AG04450 (cell line): ENCODE measurements around the gene NRN1. TPM values are rescaled to one million over a fixed set of nuclear protein-coding genes. Genes with fewer than 3 reads are reported as not detected.

Experiments
- CTCF ChIA-PET: fragments of 300-600, 350-600 bp; formaldehyde crosslinking; extraction: SDS; loops from one replicate; lab custom pipeline; 2022; ENCODE audit warnings: antibody characterized with exemption, inconsistent platforms; lab: Charles Lee
- POLR2A ChIA-PET: fragments of 350-600 bp; formaldehyde crosslinking; extraction: SDS; loops from one replicate; lab custom pipeline; 2021; ENCODE audit warnings: antibody characterized with exemption, inconsistent platforms; lab: Yijun Ruan, JAX
- DNase-seq: peaks from one replicate; pipeline ENCODE4 v3.0.0-alpha.2; 2011; ENCODE audit warnings: low read depth, low spot score
- H3K27ac ChIP-seq: one replicate; pipeline ENCODE4 v1.5.1; 2012; ENCODE audit warnings: low read depth, low read length, control low read depth
- H3K27me3 ChIP-seq: one replicate; pipeline ENCODE4 v1.6.0; 2012; ENCODE audit warnings: low read length; ENCODE audit not compliant: control insufficient read depth, insufficient read depth
- H3K4me3 ChIP-seq: 2 replicates; pipeline ENCODE4 v1.5.1; 2011; ENCODE audit warnings: mild to moderate bottlenecking, low read depth, low read length, control low read depth
- H3K9me3 ChIP-seq: 2 replicates; pipeline ENCODE4 v1.5.1; 2012; ENCODE audit warnings: low read length; ENCODE audit not compliant: control insufficient read depth, insufficient read depth
- CTCF ChIP-seq: IDR thresholded peaks from 2 replicates; pipeline ENCODE4 v1.5.1; 2011; ENCODE audit warnings: low read depth, low read length, control low read depth, inconsistent platforms
- polyA plus RNA-seq: library from polyadenylated mRNA; depleted of rRNA; stranded (reverse); fragments of >200 nt; gene quantifications from 2 replicates; pipeline ENCODE4 v1.2.3, GENCODE V29; 2011

Gene NRN1
- polyA plus RNA-seq, 1 experiment: not detected

DNA sequence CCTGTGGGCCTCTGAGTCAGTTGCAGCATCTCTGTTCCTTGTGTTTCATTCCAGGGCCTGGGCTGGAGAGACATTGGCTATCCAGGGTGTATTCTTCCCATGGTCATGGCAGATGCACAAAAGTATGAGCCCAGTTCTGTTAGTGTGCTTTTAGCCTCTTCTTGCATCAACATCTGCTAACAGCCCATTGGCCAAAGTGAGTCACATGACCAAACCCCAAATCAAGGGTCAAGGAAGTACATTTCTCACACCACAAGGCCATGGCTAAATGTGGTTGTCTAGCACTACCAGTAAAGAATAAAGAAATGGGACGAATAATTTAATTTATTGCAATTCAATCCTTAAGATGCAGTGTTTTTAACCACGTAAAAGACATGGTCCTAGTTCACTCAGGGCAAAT is 43.9 kb downstream of the NRN1 start:
- no peak overlapping the region for H3K27ac ChIP-seq
- ChIA-PET POLR2A (no interaction called here), CTCF (no interaction called here)
- no peak overlapping the region for H3K4me3 ChIP-seq
- H3K27me3 ChIP-seq: no peaks in the 10 kb centered on the region
- peaks cover 18% of the 10 kb centered on the region for H3K9me3 ChIP-seq
- no peak for TF ChIP-seq CTCF
- no peak for DNase-seq

- POLR2A ChIA-PET: no interaction called here
- no peak for DNase-seq
- Histone ChIP-seq H3K27me3 (no peaks in the 10 kb centered on the region), H3K4me3 (no peak overlapping the region), H3K27ac (no peak overlapping the region), H3K9me3 (peaks cover 18% of the 10 kb centered on the region)
- TF ChIP-seq CTCF: no peak
- CTCF ChIA-PET: no interaction called here
Observed at GRCh38 chr6:5961836-5962235, 44.9 kb downstream of the NRN1 start.

DNA sequence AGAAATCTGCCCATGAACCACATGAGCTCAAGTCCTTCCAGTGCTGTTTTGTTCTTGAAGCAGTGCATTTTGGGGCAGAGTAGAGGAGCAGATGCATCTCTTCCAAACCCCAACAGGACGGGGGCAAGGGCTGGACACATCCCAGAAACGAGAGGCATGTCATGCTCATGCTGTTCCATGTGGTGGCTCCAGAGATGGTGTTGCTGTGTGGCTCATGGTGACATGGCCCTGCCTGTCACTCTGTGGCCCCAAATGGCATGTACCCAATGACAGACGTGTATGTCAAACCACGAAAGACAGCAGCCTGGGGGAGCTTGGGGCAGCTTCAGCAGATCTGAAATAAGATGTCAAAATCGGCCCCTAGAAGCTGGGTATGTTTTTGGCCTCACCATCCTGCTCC is 46.3 kb downstream of the NRN1 start:
- Histone ChIP-seq H3K27ac (no peak overlapping the region), H3K4me3 (no peak overlapping the region), H3K27me3 (no peaks in the 10 kb centered on the region), H3K9me3 (peaks cover 18% of the 10 kb centered on the region)
- TF ChIP-seq CTCF: no peak
- ChIA-PET POLR2A (no interaction called here), CTCF (no interaction called here)
- no peak for DNase-seq

DNA sequence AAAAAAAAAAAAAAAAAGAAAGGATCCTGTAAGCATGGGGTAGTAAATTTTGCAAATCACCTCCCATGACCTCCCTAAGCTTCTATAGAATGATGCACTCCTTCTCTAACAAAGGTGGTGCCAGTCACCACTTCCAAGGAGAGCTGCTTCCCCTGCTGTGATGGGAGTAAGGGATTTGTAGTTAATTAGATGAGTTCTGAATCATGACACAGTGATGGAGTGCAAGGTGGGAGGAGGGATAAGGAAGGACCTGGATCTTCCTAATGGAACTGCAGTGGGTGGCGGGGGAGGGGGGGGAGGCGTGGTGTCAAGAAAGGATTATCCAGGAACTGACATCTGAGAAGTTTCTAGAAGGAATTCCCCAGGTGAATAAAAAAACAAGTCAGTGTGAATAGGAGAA is 47.8 kb downstream of the NRN1 start:
- CTCF ChIA-PET: no interaction called here
- POLR2A ChIA-PET: no interaction called here
- DNase-seq: no peak
- no peak overlapping the region for H3K4me3 ChIP-seq
- no peak overlapping the region for H3K27ac ChIP-seq
- peaks cover 13% of the 10 kb centered on the region for H3K9me3 ChIP-seq
- H3K27me3 ChIP-seq: no peaks in the 10 kb centered on the region
- no peak for TF ChIP-seq CTCF

DNA sequence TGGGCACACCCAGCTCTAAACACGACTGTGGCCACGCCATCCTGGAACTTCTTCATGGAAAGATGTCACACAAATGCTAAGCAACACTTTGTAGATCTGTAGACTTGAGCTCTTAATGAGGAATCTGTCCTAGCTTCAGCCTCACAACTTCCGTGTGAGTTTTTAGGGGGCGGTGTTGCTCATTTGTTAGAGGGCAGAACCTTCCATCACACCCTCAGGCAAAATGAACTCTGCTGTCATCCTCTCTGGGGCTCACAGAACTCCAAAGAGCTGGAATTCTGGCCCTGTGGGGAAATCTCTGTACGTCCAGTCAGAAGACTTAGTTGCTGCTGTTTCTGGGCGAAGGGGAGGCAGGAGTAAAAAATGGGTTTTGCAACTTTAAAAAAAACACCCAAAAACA is 49.8 kb downstream of the NRN1 start:
- no peak for TF ChIP-seq CTCF
- ChIA-PET CTCF (no interaction called here), POLR2A (no interaction called here)
- Histone ChIP-seq H3K27ac (no peak overlapping the region), H3K4me3 (no peak overlapping the region), H3K9me3 (peaks cover 13% of the 10 kb centered on the region), H3K27me3 (no peaks in the 10 kb centered on the region)
- DNase-seq: no peak
